ENCODE results near the gene ERC2.

ERC2 gene

GRCh38 chr3:55498520-55498919 lies 969.7 kb downstream of the ERC2 start:
- no peak for DNase-seq

GRCh38 chr3:55497250-55497649 lies 971.0 kb downstream of the ERC2 start:
- no peak for DNase-seq

GRCh38 chr3:55494976-55495375 lies 973.3 kb downstream of the ERC2 start:
- no peak for DNase-seq

- DNase-seq = no peak
These were observed 975.3 kb downstream of the ERC2 start for GRCh38 chr3:55492976-55493375.

- no peak for DNase-seq
These were observed 976.9 kb downstream of the ERC2 start for GRCh38 chr3:55491296-55491816.

- DNase-seq = no peak
These were observed 977.9 kb downstream of the ERC2 start for GRCh38 chr3:55490276-55490913.

GRCh38 chr3:55489798-55490132 lies 978.5 kb downstream of the ERC2 start:
- DNase-seq = no peak

- no peak for DNase-seq
These were observed 979.7 kb downstream of the ERC2 start for GRCh38 chr3:55488398-55489055.

- DNase-seq = no peak
These were observed 980.7 kb downstream of the ERC2 start for GRCh38 chr3:55487381-55488241.

- DNase-seq = no peak
These were observed 981.3 kb downstream of the ERC2 start, which contains the start of gene WNT5A for GRCh38 chr3:55486857-55487380. Gene WNT5A (minus strand): TSS chr3:55487306. CDS start chr3:55486985, 321 bp downstream.

GRCh38 chr3:55486101-55486856 lies 982.0 kb downstream of the ERC2 start:
- DNase-seq = no peak

- no peak for DNase-seq
These were observed 983.2 kb downstream of the ERC2 start for GRCh38 chr3:55484801-55485791.

- no peak for DNase-seq
These were observed 984.0 kb downstream of the ERC2 start for GRCh38 chr3:55484191-55484689.

GRCh38 chr3:55483196-55484095 lies 984.8 kb downstream of the ERC2 start:
- DNase-seq = no peak

GRCh38 chr3:55482496-55483195 lies 985.6 kb downstream of the ERC2 start:
- no peak for DNase-seq

GRCh38 chr3:55481744-55482495 lies 986.3 kb downstream of the ERC2 start:
- DNase-seq = no peak

- no peak for DNase-seq
These were observed 987.1 kb downstream of the ERC2 start for GRCh38 chr3:55480911-55481743.
